DMS53 (cell line): Measurements from ENCODE around the gene DHRS7.
"Not testable (repeated sequence)": the region's sequence is repeated elsewhere in the genome, so short reads cannot be mapped to it uniquely, and the experiment has no call there.

Experiments
- DNase-seq: peaks from one replicate; lab custom pipeline; 2025; lab: John Stamatoyannopoulos, UW

Gene DHRS7

GRCh38 chr14:60134702-60135101, 30.5 kb downstream of the DHRS7 start:
- DNase-seq: no peak

- DNase-seq: no peak
These were observed 31.7 kb downstream of the DHRS7 start for GRCh38 chr14:60133487-60133886.

GRCh38 chr14:60125918-60126317, 39.3 kb downstream of the DHRS7 start:
- no peak for DNase-seq

- no peak for DNase-seq
These were observed 49.0 kb downstream of the DHRS7 start for GRCh38 chr14:60116181-60116580.

- DNase-seq: no peak
These were observed 50.3 kb downstream of the DHRS7 start for GRCh38 chr14:60114881-60115280.

GRCh38 chr14:60111732-60112131, 53.5 kb downstream of the DHRS7 start:
- DNase-seq: no peak

GRCh38 chr14:60107477-60107876, 57.7 kb downstream of the DHRS7 start:
- DNase-seq: no peak

- DNase-seq: no peak
These were observed 58.9 kb downstream of the DHRS7 start for GRCh38 chr14:60106339-60106738.

GRCh38 chr14:60102389-60102788, 62.8 kb downstream of the DHRS7 start:
- no peak for DNase-seq

GRCh38 chr14:60101786-60102185, 63.4 kb downstream of the DHRS7 start:
- DNase-seq: no peak

- DNase-seq: not testable (repeated sequence)
These were observed 65.3 kb downstream of the DHRS7 start for GRCh38 chr14:60099855-60100254.

- DNase-seq: no peak
These were observed 67.2 kb downstream of the DHRS7 start for GRCh38 chr14:60097974-60098373.

- DNase-seq: no peak
These were observed 69.3 kb downstream of the DHRS7 start for GRCh38 chr14:60095781-60096450.

- DNase-seq: no peak
These were observed 70.0 kb downstream of the DHRS7 start for GRCh38 chr14:60095231-60095630.

GRCh38 chr14:60094306-60094897, 70.8 kb downstream of the DHRS7 start:
- no peak for DNase-seq
